ENCODE data around the gene PTPN13.

Gene PTPN13

DNA sequence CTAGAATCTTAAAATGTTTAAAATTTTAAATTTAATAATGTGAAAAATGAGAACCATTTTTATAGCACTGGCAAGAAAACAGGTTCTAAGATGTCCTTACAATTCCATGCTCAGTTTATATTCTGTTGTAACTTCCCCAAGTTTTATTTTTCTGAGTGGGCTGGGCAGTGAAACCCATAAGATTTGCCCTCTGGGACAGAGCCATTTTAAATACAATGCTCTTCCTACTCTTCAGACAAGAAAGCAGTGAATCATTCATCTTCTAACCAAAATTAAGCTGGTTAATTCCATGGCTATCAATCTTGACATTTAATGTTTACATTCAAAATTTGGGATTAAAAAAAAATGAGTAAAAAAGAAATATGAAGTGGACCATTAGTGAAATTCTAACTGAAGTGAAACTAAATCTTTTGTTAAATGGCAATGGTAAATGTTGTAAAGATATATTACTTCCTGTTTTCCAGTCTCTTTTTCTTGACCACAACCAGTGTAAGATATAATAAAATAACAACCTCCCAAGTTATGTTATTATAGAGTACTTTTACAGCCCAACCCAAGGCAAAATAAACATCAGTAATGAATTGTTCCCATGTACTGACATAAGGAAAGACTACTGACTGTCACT is 37.2 kb upstream of the PTPN13 start:
- Histone ChIP-seq H3K9me3 (ENCODE audit: insufficient read depth, low read depth, low read length) (no peaks in the 10 kb centered on the region), H2AFZ (ENCODE audit: low read length) (no peak overlapping the region), H3K79me2 (ENCODE audit: insufficient read depth, low read length) (no peaks in the 10 kb centered on the region), H3K9ac (ENCODE audit: low read depth, low read length, poor library complexity, severe bottlenecking) (no peak overlapping the region), H3F3A (ENCODE audit: low read depth) (no peaks in the 10 kb centered on the region), H3K9me2 (replicated peaks; ENCODE audit: low read depth, low read length) (no peaks in the 10 kb centered on the region), H4K20me1 (ENCODE audit: insufficient read depth, low read length, poor library complexity, severe bottlenecking) (no peaks in the 10 kb centered on the region), H3K36me3 (ENCODE audit: insufficient read depth, low read length) (no peaks in the 10 kb centered on the region), H3K4me3 (ENCODE audit: low read length, poor library complexity, severe bottlenecking) (no peak overlapping the region), H3K4me1 (ENCODE audit: insufficient read depth, low read length, poor library complexity, severe bottlenecking) (no peaks in the 10 kb centered on the region), H3K27me3 (ENCODE audit: insufficient read depth, low read length, poor library complexity, severe bottlenecking) (no peaks in the 10 kb centered on the region), H3K4me2 (ENCODE audit: low read depth, low read length, poor library complexity, severe bottlenecking) (no peak overlapping the region)
- no peak for TF ChIP-seq EZH2phosphoT487 (IDR thresholded peaks at IDR 0.05; ENCODE audit: borderline replicate concordance)
- TF ChIP-seq, protein P1, sequence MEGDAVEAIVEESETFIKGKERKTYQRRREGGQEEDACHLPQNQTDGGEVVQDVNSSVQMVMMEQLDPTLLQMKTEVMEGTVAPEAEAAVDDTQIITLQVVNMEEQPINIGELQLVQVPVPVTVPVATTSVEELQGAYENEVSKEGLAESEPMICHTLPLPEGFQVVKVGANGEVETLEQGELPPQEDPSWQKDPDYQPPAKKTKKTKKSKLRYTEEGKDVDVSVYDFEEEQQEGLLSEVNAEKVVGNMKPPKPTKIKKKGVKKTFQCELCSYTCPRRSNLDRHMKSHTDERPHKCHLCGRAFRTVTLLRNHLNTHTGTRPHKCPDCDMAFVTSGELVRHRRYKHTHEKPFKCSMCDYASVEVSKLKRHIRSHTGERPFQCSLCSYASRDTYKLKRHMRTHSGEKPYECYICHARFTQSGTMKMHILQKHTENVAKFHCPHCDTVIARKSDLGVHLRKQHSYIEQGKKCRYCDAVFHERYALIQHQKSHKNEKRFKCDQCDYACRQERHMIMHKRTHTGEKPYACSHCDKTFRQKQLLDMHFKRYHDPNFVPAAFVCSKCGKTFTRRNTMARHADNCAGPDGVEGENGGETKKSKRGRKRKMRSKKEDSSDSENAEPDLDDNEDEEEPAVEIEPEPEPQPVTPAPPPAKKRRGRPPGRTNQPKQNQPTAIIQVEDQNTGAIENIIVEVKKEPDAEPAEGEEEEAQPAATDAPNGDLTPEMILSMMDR (conservative IDR thresholded peaks at IDR 0.05; ENCODE audit: low read length): no peak

DNA sequence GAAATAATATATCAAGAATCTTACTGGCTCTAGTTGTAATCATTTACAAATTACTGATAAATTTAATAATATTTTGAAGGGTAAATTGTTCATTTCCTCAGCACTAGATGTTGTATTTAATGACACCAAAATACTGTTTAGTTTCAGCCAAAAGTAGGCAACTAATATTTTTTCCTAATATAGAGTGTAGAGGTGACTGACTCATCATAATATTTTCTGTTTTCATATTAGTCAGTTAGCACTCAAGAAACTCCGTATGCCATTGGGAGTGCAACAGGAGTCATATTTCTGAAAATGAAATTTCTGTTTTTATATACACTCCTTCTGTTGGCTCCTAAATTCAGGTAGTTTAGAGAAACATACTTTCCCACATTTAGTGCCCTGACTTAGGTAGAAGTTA is 36.6 kb upstream of the PTPN13 start:
- Histone ChIP-seq H3K36me3 (ENCODE audit: insufficient read depth, low read length) (no peaks in the 10 kb centered on the region), H3K9me2 (replicated peaks; ENCODE audit: low read depth, low read length) (no peaks in the 10 kb centered on the region), H3K4me1 (ENCODE audit: insufficient read depth, low read length, poor library complexity, severe bottlenecking) (no peaks in the 10 kb centered on the region), H3K27me3 (ENCODE audit: insufficient read depth, low read length, poor library complexity, severe bottlenecking) (no peaks in the 10 kb centered on the region), H3K9me3 (ENCODE audit: insufficient read depth, low read depth, low read length) (no peaks in the 10 kb centered on the region), H3K79me2 (ENCODE audit: insufficient read depth, low read length) (no peaks in the 10 kb centered on the region), H3K4me3 (ENCODE audit: low read length, poor library complexity, severe bottlenecking) (no peak overlapping the region), H2AFZ (ENCODE audit: low read length) (no peak overlapping the region), H3K4me2 (ENCODE audit: low read depth, low read length, poor library complexity, severe bottlenecking) (no peak overlapping the region), H3K9ac (ENCODE audit: low read depth, low read length, poor library complexity, severe bottlenecking) (no peak overlapping the region), H4K20me1 (ENCODE audit: insufficient read depth, low read length, poor library complexity, severe bottlenecking) (no peaks in the 10 kb centered on the region), H3F3A (ENCODE audit: low read depth) (no peaks in the 10 kb centered on the region)
- TF ChIP-seq EZH2phosphoT487 (IDR thresholded peaks at IDR 0.05; ENCODE audit: borderline replicate concordance): no peak
- TF ChIP-seq, protein P1 (conservative IDR thresholded peaks at IDR 0.05; ENCODE audit: low read length): no peak

DNA sequence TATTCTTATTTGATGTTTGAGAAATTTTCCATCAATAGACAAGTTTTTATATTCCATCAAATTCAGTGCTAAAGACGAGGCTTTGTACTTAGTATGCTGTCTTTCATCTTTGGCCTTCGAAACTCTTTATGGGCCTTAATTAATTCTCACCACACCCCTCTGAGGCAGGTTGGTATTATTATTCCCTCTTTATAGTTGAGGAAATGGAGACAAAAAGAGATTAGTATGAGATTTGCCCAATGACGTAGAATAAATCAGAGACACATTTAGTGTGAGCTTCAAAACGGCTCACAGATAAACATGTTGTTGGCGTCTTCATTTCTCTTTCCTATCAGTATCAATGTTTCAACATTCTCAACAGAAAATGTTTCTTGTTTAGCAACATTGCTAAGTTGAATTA is 35.9 kb upstream of the PTPN13 start:
- Histone ChIP-seq H3K9me3 (ENCODE audit: insufficient read depth, low read depth, low read length) (no peaks in the 10 kb centered on the region), H3K9ac (ENCODE audit: low read depth, low read length, poor library complexity, severe bottlenecking) (no peak overlapping the region), H3K4me1 (ENCODE audit: insufficient read depth, low read length, poor library complexity, severe bottlenecking) (no peaks in the 10 kb centered on the region), H3K27me3 (ENCODE audit: insufficient read depth, low read length, poor library complexity, severe bottlenecking) (no peaks in the 10 kb centered on the region), H3K36me3 (ENCODE audit: insufficient read depth, low read length) (no peaks in the 10 kb centered on the region), H2AFZ (ENCODE audit: low read length) (no peak overlapping the region), H3K4me2 (ENCODE audit: low read depth, low read length, poor library complexity, severe bottlenecking) (no peak overlapping the region), H4K20me1 (ENCODE audit: insufficient read depth, low read length, poor library complexity, severe bottlenecking) (no peaks in the 10 kb centered on the region), H3K4me3 (ENCODE audit: low read length, poor library complexity, severe bottlenecking) (no peak overlapping the region), H3K9me2 (replicated peaks; ENCODE audit: low read depth, low read length) (no peaks in the 10 kb centered on the region), H3K79me2 (ENCODE audit: insufficient read depth, low read length) (no peaks in the 10 kb centered on the region), H3F3A (ENCODE audit: low read depth) (no peaks in the 10 kb centered on the region)
- TF ChIP-seq EZH2phosphoT487 (IDR thresholded peaks at IDR 0.05; ENCODE audit: borderline replicate concordance): no peak
- TF ChIP-seq, protein P1 (conservative IDR thresholded peaks at IDR 0.05; ENCODE audit: low read length): no peak

Data from Loucy (cell line).